ENCODE results near the gene PARP6.
A peak's percentile ranks its signal among the peaks of the same experiment; 100 is the strongest.

PARP6 gene

DNA sequence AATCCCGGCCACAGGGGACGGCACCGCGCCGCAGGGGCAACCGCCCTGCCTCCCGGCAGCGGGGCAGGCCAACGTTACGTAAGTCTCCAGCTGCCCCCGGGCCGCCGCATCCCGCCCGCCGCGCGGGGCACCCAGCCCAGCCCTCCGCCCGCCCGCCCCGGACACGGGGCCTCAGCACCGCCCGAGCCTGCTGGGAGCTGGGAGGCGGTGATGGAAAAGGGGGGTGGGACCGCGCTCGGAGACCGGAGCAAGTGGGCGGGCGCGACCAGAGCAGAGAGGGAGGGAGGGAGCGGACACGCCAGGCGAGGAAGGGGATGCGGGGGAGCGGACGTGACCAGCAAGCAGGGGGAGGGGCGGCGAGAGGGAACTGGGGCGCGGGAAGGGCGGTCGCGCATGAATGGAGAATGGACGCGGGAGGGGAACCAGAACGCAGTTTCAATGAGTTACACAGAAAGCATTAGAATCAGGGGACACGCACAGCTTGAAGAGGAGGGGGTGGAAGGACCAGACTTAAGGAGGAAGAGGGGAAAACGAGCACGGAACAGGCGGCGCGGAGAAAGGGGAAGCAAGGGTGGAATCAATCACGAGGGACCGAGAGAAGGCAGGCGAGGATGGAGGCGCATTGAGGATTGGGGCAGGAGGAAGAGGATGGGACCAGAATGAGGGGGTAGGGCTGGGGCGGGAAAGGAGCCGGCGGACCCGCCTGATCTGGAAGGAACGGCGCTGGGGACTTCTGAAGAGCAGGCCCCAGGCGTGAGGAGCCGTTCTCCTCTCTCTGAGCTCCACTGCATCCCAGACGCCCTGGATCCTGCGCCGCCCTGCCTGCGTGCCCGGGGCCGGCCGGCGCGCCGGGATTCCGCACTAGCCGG lies 41.9 kb downstream of the PARP6 start:
- DNase-seq: peak; percentile 88

GRCh38 chr15:72229947-72230196 lies 42.5 kb downstream of the PARP6 start:
- no peak for DNase-seq

DNA sequence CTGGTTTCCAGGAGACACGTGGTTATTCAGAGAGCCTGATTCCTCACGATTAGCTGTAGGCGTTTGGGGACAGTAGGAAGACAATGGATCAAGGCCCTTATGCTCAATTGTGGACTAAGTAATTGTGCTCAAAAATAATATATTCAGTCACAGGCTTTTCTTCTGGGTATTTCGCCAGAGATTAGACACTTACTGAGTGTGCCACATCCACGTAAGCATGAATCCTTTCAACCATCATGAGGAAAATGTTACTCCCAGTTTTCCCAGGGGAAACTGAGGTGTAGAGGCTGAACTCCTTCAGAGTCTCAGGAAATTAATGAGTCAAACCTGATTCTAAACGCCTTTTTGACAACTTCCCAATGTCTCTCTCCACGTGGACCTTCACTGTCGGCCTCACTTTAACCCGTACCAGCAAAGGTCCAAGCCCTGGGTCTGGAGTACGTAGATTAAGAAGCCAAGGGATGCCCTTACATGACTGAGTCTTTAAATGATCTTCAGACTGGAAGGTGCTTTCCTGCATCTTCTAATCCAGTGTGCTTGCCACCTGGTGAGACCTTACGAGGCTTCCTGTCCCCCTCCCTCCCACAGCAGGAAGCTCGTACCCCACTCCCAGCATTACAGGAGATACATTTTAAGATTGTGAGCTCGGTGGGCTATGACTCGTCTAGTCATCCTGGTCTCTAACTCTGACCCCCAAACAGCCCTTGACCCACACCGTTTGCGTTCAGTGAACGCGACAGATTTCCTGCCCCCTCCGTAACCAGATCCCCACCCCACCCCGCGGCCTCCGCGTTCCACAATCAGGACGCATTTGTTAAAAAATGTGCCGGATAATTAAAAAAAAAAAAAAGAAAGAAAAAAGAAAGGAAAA lies 43.0 kb downstream of the PARP6 start:
- no peak for DNase-seq

DNA sequence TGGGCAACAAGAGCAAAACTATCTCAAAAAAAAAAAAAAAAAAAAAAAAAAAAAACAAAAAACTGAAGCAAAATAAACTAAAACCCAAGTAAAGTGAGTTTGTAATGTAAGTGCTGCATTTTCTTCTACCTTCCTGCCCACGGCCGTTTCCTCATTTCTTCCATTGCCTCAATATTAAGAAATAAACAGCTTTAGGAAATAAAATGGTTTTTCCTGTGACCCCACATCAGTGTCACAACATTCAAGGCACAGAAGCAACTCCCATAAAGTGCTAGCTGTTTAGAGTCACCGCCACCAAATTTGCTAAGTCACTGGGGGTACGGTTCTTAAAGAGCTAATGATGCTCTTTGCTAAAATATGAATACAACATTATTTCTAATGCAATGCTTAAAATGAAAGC lies 44.6 kb downstream of the PARP6 start:
- DNase-seq: no peak

- DNase-seq: no peak
Observed at GRCh38 chr15:72227192-72227586, 45.2 kb downstream of the PARP6 start.

DNA sequence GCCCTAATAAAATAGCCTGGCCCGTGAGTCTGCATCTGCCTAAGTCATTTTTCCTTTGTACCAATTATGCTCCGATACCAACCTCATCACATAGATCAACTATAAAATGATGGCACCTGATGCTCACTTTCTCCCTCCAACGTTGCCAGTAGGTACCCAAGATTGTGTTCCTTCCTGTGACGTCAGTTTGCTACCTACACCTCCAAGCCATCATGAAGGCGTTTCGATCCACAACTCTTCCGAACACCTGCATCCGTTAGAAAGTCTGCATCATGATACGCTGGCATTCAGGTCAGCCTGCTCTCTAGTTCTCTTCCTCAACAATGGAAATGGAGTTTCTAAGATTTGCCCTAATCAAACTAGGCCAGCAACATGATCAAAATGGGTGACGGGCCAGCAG lies 49.1 kb downstream of the PARP6 start:
- DNase-seq: no peak

- DNase-seq: no peak
Observed at GRCh38 chr15:72222393-72222792, 50.0 kb downstream of the PARP6 start.

GRCh38 chr15:72220687-72221086 lies 51.7 kb downstream of the PARP6 start:
- DNase-seq: no peak

DNA sequence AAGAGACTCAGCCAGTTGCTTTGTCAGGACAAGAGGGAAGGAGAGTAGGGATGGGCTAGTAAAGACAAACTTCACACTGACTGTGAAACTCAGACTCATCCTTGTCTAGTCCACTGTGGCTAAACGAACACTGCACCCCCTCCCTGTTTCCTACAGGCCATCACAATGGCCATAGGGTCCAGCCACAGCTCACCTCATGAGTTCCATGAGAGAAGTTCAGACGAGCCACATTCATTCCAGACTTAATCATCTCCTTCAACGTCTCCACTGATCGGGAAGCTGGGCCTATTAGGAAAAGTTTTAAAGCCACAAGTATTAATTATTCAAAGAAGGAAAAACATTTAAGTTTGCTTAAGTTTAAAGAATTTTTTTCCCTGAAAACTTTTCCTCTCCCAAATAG lies 55.1 kb downstream of the PARP6 start:
- DNase-seq: no peak

DNA sequence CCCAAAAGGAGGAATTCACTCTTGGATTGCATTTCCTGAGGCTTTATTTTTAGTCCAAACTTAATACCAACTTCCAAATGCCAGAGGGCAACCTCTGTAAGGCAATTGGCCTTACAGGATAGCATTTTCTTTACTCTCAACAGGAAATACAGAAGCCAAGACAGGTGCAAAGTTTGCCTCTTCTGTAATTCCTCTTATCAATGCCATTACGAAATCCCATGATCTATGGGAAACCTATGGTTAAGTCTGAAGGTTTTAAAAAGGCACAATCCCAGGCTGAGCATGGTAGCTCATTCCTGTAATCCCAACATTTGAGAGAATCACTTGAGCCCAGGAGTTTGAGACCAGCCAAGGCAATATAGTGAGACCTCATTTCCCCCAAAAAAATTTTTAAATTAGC lies 56.3 kb downstream of the PARP6 start:
- no peak for DNase-seq

DNA sequence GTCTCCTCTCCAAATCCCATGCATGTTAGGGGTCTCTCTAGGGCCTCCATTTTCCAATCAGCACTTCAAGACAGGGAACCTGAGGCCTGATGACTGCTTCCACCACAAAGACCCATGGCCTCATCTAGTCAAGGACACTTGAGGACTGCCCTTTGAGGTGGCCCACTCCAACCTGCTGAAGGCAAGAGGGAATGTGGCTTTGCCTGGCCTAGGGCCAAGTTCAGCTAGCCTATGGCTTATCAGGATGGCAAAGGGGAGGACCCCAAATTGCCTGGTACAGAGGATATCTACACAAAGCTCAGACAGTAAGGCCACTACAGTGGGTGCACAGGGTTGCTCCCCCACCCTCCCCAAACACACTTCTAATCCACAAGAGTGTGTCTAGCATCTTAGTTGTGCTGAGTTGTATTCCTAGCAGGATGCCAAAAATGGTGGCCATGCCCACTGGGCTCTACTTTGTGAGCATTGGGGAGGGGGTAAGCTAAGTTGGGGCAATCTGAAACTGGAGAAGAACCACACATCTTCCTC lies 64.7 kb downstream of the PARP6 start:
- no peak for DNase-seq

DNA sequence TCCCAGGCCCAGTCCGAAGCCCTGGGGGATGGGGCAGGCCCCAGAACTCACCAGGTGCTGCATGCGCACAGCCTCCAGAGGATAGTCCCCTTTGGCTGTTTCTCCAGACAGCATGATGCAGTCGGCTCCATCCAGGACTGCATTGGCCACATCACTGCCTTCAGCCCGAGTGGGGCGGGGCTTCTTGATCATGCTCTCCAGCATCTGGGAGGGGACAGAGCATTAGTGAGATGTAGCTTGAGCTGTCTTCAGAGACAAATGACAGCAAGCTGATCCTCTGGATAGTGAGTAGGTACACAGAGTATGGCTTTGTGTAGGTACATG lies 65.7 kb downstream of the PARP6 start:
- no peak for DNase-seq

DNA sequence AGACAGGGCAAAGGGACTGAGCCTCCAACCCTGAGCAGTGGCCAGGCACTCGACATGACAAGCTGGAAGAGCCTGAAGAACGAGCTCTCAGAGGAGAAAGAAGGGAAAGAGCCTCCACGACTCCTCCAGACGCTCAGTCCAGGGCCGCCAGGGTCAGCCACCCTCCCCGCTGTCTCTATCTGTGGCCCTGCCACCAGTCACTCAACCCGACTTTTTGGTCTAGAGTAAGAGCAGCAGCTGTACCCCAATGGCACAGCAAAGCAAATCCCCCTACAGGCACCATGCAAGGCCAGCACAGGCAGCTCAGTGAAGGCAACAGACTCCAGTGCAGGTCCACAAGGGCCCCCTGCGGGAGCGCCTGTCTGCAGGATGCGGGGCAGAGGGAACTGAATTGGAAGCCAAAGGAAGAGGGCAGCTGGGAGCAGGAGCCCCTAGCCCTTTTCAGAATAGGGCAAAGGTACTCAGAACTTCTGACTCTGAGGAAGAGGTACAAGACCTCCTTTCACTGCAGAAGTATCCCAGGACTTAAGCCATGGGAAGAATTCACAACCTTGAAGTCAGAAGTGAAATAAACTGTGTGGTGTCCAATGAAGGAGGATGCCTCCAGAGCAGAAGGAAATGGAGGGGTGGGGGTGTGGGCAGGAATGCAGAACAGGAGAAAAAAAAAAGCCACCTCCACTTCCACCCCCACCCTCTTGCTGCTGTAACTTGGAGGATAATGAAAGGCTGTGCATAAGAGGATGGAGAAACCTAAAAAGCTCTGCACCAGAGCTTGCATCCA lies 66.3 kb downstream of the PARP6 start:
- no peak for DNase-seq

- no peak for DNase-seq
Observed at GRCh38 chr15:72205273-72205672, 67.1 kb downstream of the PARP6 start.

- peak; percentile 46 for DNase-seq
Observed at GRCh38 chr15:72203507-72203837, 68.9 kb downstream of the PARP6 start.

DNA sequence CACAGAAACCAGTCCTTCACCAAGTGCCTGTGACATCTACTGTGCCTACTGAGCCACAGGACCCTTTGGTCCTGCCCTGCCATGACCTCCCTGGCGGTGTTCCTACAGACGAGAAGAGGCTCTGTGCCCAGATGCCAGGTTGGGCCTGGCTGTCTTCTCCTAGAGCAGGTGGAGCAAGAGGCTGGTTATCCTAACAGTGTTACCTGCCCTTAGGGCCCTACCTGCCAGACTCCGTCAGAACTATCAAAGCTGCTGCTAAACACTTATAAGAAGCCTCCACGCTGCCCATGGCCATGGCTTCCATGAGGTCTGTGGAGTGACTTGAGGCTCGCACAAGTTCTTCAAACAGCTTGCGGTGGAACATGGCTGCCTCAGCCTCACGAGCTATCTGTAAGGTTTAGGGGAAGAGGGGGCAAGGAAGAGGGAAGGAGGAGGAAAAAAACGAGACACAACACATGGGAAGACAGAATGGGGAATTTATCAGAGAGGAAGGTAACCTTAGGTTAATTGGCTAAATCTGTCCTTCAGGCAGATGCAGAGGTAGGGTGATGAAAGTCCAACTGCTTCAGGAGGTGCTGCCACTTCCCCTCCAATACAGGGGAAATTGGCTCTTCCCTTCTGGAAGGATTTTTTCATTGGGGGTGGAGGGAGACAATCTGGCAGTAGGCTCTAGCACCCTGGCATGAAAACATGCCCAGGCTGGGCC lies 69.4 kb downstream of the PARP6 start:
- DNase-seq: no peak

- no peak for DNase-seq
Observed at GRCh38 chr15:72202302-72202701, 70.1 kb downstream of the PARP6 start.

- no peak for DNase-seq
Observed at GRCh38 chr15:72201391-72201921, 70.9 kb downstream of the PARP6 start.

DNA sequence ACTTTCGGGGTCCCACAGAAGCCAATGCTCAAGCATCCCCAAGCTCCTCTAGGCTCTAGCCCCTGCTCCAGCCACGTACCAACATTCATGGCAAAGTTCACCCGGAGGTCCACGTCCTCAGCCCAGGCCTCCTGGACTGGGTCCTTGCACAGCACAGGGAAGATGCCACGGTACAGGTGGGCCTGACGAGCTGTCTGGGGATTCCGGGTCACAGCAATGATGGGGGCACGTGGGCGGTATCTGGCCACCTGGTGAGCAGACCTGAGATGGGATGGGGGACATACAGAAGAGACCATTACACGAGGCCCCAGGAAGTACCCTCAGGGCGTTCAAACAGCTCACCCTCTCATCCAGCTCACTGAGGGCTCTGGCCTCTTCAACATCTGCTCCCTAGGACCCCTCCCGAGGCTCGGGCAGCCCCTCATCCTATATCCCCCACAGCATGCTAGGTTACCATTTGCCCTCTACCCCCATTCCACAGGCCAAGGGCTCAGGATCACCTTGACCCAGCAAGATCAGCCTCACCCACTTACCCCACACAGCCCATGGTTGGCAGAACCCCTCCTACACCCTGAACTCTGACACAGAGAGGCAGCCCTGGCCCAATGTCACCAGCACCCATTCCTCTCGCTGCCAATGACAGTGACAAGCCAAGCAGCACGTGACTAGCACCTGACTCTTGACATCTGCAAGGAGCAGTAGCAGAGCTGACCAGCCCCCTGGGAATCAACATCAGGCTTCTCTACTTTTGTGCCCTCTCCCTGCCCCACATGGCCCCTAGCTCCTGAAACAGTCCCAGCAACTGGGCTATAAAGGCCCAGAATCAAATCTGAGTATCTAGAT lies 71.7 kb downstream of the PARP6 start:
- DNase-seq: no peak

GRCh38 chr15:72199721-72200212 lies 72.6 kb downstream of the PARP6 start:
- peak; percentile 19 for DNase-seq

DNA sequence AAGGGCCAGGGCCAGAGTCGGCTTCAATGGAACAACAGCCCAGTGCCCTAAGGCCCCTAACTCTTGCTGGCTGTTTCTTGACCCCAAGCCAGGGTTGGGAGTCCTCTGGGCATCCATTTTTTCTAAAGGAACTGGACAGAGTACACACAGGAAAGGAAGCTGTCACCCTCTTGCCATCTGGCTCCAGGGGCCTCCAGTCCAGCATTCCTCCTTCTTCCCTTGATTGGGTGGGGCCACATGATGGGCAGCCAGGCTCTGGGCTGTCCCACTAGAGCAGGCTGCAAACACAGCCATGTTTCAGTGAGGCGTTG lies 73.2 kb downstream of the PARP6 start:
- no peak for DNase-seq

All from NCI-H2171 (cell line).